HG03575 (cell line): Measurements from ENCODE around the gene TOMM40.
"Not testable (repeated sequence)": the region's sequence is repeated elsewhere in the genome, so short reads cannot be mapped to it uniquely, and the experiment has no call there.

Experiments
- ATAC-seq: cut with Tn5 transposase; IDR thresholded peaks from one replicate; pipeline ENCODE4 v1.9.1; 2021; ENCODE audit not compliant: unreplicated experiment, insufficient number of reproducible peaks, low FRiP score; ENCODE audit errors: extremely low read depth

Gene TOMM40

GRCh38 chr19:44891016-44891882 is at the start of gene TOMM40:
TOMM40 (plus strand) TSS chr19:44891254; CDS start chr19:44891416, 162 bp downstream.
- ATAC-seq: no peak

- no peak for ATAC-seq
Measured at GRCh38 chr19:44845286-44845611, 45.8 kb upstream of the TOMM40 start.

DNA sequence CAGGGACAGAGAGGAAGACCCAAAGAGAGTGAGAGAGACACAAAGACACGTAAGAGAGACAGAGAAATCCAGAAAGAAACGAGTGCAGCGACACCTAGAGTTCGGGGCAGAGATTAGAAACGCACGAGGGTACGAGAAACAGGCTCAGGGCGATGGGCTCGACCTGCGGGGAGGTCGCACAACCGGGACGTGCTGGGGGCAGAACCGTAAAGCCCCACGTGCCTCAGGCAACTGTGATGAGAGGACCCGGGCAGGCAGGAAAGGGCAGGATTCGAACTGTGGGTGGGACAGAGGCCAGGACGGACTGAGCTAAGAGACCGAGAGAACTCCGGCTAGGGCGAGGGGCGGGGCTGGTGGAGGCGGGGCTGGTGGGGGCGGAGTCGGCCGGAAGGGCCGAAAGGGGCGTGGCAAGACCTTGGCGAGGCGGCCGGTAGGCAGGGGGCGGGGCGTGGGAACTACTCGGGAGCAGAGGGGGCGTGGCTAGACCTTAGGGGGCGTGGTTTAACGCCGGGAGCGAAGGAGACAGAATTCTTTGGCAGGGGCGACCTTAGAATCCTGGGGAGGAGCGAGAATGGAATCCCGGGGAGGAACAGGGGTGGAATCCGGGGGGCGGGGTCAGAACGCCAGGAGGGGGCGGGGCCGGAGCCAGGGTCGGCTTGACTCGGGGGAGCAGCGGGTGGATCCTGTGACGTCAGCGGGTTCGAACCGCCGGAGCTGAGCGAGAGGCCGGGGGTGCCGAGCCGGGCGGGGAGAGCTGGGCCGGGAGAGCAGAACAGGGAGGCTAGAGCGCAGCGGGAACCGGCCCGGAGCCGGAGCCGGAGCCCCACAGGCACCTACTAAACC is 45.2 kb upstream of the TOMM40 start, which contains the start of gene NECTIN2:
Gene NECTIN2 (plus strand): TSS at position 686 of the 843 bp plus-strand sequence. CDS start 229 bp downstream, outside the sequence.
- ATAC-seq: no peak

- ATAC-seq: no peak
Measured at GRCh38 chr19:44846455-44847143, 44.5 kb upstream of the TOMM40 start.

DNA sequence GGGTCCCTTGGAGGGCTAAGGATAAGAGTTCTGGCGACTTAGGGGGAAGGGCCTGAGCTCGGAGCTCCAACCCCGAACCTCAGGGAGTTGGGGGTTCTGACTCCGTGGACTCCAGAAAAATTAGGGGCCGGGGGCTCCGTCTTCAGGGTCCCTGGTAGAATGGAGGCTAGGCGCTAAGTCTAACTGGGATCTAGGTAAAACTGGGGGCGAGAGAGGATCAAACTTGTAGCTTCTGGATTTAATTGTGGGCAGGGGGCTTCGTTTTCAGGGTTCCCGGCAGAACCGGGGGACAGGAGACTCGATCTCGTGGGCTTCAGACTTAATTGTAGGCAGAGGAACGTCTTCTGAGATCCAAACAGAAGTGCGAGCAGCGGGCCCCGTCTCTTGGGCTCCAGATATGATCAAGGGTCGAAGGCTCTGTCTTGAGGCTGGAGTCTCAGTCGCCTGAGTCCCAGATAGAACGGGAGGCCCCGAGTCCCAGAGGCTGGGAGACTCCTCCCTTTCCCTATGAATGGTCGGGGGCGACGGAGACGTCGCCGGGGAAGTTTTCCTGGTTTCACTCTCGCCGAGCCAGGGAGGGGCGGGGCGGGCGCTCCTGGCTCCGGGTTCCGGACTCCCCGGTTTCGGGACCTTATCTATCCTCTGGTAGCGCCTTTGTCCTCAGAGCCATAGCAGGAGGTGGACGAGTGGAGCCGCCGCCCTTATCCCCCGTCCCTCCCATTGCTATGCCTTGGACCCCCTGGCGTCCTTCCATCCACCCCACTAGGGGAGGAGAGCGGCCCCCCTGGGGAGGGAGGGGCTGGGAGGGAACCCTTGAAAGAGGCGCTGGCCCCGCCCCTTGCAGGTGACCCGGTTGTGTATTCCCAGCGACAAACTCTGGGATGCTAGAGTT is 43.7 kb upstream of the TOMM40 start:
- ATAC-seq: no peak

DNA sequence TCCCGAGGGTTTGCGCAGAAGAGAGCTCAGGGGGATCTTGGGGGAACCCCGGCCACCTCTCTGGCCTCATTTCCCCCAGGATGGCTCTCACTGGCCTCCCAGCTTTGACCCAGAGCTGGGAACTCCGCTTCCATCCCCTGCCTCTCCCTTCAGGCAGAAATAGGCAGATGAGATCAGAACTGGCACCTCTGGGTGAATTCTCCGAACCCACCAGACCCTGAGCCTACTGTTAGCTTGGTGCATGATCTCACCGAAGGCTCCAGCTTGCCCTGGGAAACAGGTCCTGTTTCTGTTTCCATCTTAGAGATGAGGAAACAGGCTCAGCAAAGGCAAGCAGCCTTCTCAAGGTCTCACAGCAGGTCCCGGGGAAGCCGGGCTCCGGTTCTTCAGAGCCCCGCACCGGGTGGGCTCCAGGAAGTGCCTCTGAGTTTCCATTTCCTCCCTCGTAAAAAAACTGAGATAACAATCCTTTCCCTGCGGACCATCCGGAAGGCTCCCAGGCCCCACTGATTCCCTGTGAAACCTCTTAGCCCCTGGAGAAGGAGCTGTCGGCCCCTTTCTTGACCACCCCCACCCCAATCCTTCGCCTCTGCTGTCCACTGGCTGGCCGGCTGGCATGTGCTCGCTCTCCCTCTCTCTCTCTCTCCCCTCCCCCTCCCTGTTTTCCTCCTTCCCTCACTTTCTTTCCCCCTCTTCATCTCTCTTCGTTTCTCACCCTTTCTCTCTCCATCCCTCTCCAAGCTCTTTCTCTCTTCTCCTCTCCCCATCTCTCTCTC is 42.8 kb upstream of the TOMM40 start:
- ATAC-seq: no peak

GRCh38 chr19:44848812-44849447 is 42.1 kb upstream of the TOMM40 start:
- no peak for ATAC-seq

GRCh38 chr19:44850641-44851109 is 40.4 kb upstream of the TOMM40 start:
- ATAC-seq: no peak

DNA sequence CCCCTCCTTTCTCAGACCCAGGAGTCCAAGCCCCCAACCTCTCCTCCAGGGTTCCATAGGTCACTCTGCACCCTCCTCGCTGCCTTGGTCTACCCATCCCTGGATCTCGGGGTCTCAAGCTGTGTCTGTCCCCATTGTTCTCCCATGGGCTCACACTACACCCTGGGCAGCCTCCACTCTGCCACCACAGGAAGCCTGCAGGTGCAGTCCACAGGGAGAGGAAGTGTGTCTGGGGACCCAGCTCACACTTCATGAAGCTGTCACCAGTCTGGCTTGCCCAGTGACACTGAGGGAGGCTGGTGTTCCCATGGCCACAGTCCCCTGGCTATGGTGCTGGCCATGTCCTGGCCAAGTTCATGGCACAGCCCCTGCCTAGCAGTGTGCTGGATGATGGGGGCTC is 39.6 kb upstream of the TOMM40 start:
- ATAC-seq: no peak

GRCh38 chr19:44855606-44856005 is 35.4 kb upstream of the TOMM40 start:
- no peak for ATAC-seq

DNA sequence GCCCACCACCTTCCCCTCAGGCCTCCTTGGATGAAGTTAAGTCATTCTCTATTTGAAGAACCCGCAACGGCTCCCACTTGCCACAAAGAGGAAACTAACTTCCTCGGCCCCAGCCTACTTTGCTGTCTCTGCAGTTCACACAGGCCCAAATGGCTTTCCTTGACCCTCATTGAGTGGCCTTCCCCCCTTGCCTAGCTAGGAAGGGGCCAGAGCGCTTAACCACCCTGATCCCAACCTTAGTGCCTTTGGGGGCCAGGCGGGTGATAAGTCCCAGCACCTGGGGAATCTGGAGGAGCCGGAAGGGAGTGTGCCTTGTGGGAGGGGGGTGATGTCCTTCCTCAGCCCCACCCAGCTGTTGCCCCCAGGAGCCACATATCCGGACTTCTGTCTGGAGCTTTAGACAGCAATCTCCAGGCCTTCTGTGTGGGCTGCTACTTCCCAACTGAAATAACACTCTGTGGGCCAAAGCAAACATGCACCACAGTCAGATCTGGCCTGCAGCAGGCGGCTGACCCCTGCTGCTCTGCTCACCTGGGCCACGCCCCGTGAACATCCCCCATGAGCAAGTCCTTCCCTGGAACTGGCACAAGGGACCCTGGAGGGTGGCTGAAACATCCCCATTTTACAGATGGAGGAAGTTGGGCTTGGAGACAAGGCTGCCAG is 34.5 kb upstream of the TOMM40 start:
- no peak for ATAC-seq

GRCh38 chr19:44857837-44858236 is 33.2 kb upstream of the TOMM40 start:
- ATAC-seq: no peak

GRCh38 chr19:44861576-44861975 is 29.5 kb upstream of the TOMM40 start:
- ATAC-seq: not testable (repeated sequence)

GRCh38 chr19:44863990-44864389 is 27.1 kb upstream of the TOMM40 start:
- no peak for ATAC-seq

DNA sequence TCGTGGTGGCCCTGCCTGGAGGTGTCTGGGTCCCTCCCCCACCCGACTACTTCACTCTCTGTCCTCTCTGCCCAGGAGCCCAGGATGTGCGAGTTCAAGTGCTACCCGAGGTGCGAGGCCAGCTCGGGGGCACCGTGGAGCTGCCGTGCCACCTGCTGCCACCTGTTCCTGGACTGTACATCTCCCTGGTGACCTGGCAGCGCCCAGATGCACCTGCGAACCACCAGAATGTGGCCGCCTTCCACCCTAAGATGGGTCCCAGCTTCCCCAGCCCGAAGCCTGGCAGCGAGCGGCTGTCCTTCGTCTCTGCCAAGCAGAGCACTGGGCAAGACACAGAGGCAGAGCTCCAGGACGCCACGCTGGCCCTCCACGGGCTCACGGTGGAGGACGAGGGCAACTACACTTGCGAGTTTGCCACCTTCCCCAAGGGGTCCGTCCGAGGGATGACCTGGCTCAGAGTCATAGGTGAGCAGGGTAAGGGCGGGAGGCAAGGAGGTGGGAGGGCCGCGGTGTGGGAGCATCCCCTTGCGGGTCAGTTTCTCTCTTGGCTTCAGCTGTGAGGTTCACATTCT is 25.8 kb upstream of the TOMM40 start:
- no peak for ATAC-seq

- ATAC-seq: no peak
Measured at GRCh38 chr19:44866664-44867063, 24.4 kb upstream of the TOMM40 start.
